Activated naive CD4-positive, alpha-beta T cell treated with anti-CD3 and anti-CD28 coated beads, Interleukin-2, amount 50 U/mL, for 72 hours (primary cell): ENCODE data around the gene UBE2O. TPM values are rescaled to one million over a fixed set of nuclear protein-coding genes. Genes with fewer than 3 reads are reported as not detected.

Experiments used
- ATAC-seq, 2 donors: fragments of 150-1000 bp; cut with Tn5 transposase; 2 replicates each; pipeline ENCODE4 v1.10.0; 2021; ENCODE audit warnings: mild to moderate bottlenecking in 2 of 2, moderate library complexity in 2 of 2
- DNase-seq, 2 donors: peaks; one replicate each; pipeline ENCODE4 v3.0.0; 2021 to 2022; ENCODE audit warnings: low spot score in 2 of 2
- H3K27ac Mint-ChIP-seq, 2 donors: one replicate each; pipeline ENCODE4 v1.8.0; 2022; ENCODE audit warnings: mild to moderate bottlenecking in 2 of 2, mixed read lengths in 2 of 2
- H3K36me3 Mint-ChIP-seq, 2 donors: one replicate each; pipeline ENCODE4 v1.8.0; 2022; ENCODE audit warnings: mixed read lengths in 2 of 2
- H3K9me3 Mint-ChIP-seq, 2 donors: one replicate each; pipeline ENCODE4 v1.8.0; 2022; ENCODE audit warnings: mixed read lengths in 2 of 2
- total RNA-seq, 2 donors: library from RNA; stranded (reverse); gene quantifications; one replicate each; pipeline ENCODE4 v1.2.3, GENCODE V29; 2022

UBE2O gene
- 10 to 100 TPM; 17.3 to 45.8 TPM for total RNA-seq

GRCh38 chr17:76452660-76453430, at the start of gene UBE2O:
TSS of gene UBE2O (minus strand) at chr17:76453152. CDS start at chr17:76453141, 11 bp downstream.
- peak; percentile 95 to 96 for ATAC-seq
- Mint-ChIP-seq H3K9me3 (no peaks in the 10 kb centered on the region), H3K36me3 (peaks cover 0 to 4% of the 10 kb centered on the region in 2 donors), H3K27ac (peak within 1 kb of the TSS; percentile 73 to 94)
- DNase-seq: peak; percentile 89 to 96

- peaks cover 0 to 5% of the 10 kb centered on the region in 2 donors for H3K36me3 Mint-ChIP-seq
- DNase-seq (no peak), ATAC-seq (no peak)
- no peaks in the 10 kb centered on the region for H3K9me3 Mint-ChIP-seq
- peak overlapping the region; percentile 68 to 92 for H3K27ac Mint-ChIP-seq
Measured at GRCh38 chr17:76501827-76502307, 48.9 kb upstream of the UBE2O start.

GRCh38 chr17:76501018-76501826, 48.3 kb upstream of the UBE2O start, which contains the start of gene RHBDF2:
TSS of gene RHBDF2 (minus strand) at chr17:76501423. CDS start at chr17:76481524, 19,899 bp downstream.
- peaks cover 0 to 5% of the 10 kb centered on the region in 2 donors for H3K36me3 Mint-ChIP-seq
- ATAC-seq: peak; percentile 84 to 93
- peak within 1 kb of the TSS; percentile 68 to 92 for H3K27ac Mint-ChIP-seq
- peak; percentile 96 to 98 for DNase-seq
- no peaks in the 10 kb centered on the region for H3K9me3 Mint-ChIP-seq

GRCh38 chr17:76500747-76501017, 47.7 kb upstream of the UBE2O start:
- Mint-ChIP-seq H3K36me3 (peaks cover 0 to 5% of the 10 kb centered on the region in 2 donors), H3K27ac (peak overlapping the region in 1 of 2 donors; percentile 92), H3K9me3 (no peaks in the 10 kb centered on the region)
- ATAC-seq: peak in 1 of 2 donors; percentile 30
- no peak for DNase-seq

GRCh38 chr17:76500074-76500746, 47.3 kb upstream of the UBE2O start:
- Mint-ChIP-seq H3K36me3 (peaks cover 0 to 5% of the 10 kb centered on the region in 2 donors), H3K9me3 (no peaks in the 10 kb centered on the region), H3K27ac (peak overlapping the region in 1 of 2 donors; percentile 92)
- ATAC-seq (no peak), DNase-seq (no peak)

- H3K27ac Mint-ChIP-seq: peak overlapping the region in 1 of 2 donors; percentile 65
- no peak for DNase-seq
Measured at GRCh38 chr17:76499267-76499667, 46.3 kb upstream of the UBE2O start.

GRCh38 chr17:76498876-76499251, 45.9 kb upstream of the UBE2O start:
- Mint-ChIP-seq H3K36me3 (peaks cover 0 to 5% of the 10 kb centered on the region in 2 donors), H3K9me3 (no peaks in the 10 kb centered on the region), H3K27ac (no peak overlapping the region)
- DNase-seq (no peak), ATAC-seq (no peak)

More at GRCh38 chr17:76499267-76499667, 46.3 kb upstream of the UBE2O start:
- no peak for ATAC-seq
- no peaks in the 10 kb centered on the region for H3K9me3 Mint-ChIP-seq
- H3K36me3 Mint-ChIP-seq: peaks cover 0 to 5% of the 10 kb centered on the region in 2 donors

- Mint-ChIP-seq H3K36me3 (peaks cover 0 to 5% of the 10 kb centered on the region in 2 donors), H3K9me3 (no peaks in the 10 kb centered on the region), H3K27ac (peak overlapping the region; percentile 29 to 68)
- DNase-seq (no peak), ATAC-seq (no peak)
Measured at GRCh38 chr17:76497979-76498875, 45.3 kb upstream of the UBE2O start.

- Mint-ChIP-seq H3K36me3 (peaks cover 0 to 5% of the 10 kb centered on the region in 2 donors), H3K27ac (peak overlapping the region in 1 of 2 donors; percentile 68), H3K9me3 (no peaks in the 10 kb centered on the region)
- ATAC-seq: no peak
- no peak for DNase-seq
Measured at GRCh38 chr17:76497699-76497978, 44.7 kb upstream of the UBE2O start.

- DNase-seq (no peak), ATAC-seq (peak in 1 of 2 donors; percentile 28)
- no peaks in the 10 kb centered on the region for H3K9me3 Mint-ChIP-seq
- peak overlapping the region; percentile 12 to 68 for H3K27ac Mint-ChIP-seq
- peaks cover 0 to 5% of the 10 kb centered on the region in 2 donors for H3K36me3 Mint-ChIP-seq
Measured at GRCh38 chr17:76496464-76496863, 43.5 kb upstream of the UBE2O start.

- Mint-ChIP-seq H3K9me3 (no peaks in the 10 kb centered on the region), H3K27ac (peak overlapping the region in 1 of 2 donors; percentile 68), H3K36me3 (peaks cover 0 to 4% of the 10 kb centered on the region in 2 donors)
- ATAC-seq (no peak), DNase-seq (no peak)
Measured at GRCh38 chr17:76495663-76496400, 42.9 kb upstream of the UBE2O start.

- H3K36me3 Mint-ChIP-seq: no peaks in the 10 kb centered on the region
- DNase-seq (no peak), ATAC-seq (peak; percentile 4 to 25)
- peak overlapping the region; percentile 94 for H3K27ac Mint-ChIP-seq
- H3K9me3 Mint-ChIP-seq: no peaks in the 10 kb centered on the region
Measured at GRCh38 chr17:76493505-76494167, 40.7 kb upstream of the UBE2O start.

- no peaks in the 10 kb centered on the region for H3K36me3 Mint-ChIP-seq
- H3K9me3 Mint-ChIP-seq: no peaks in the 10 kb centered on the region
- peak; percentile 38 to 86 for DNase-seq
- peak; percentile 71 to 84 for ATAC-seq
- peak overlapping the region; percentile 94 for H3K27ac Mint-ChIP-seq
Measured at GRCh38 chr17:76492989-76493501, 40.1 kb upstream of the UBE2O start.

GRCh38 chr17:76492123-76492988, 39.4 kb upstream of the UBE2O start:
- peaks cover 0 to 6% of the 10 kb centered on the region in 2 donors for H3K36me3 Mint-ChIP-seq
- DNase-seq (peak in 1 of 2 donors; percentile 67), ATAC-seq (peak; percentile 39 to 47)
- H3K9me3 Mint-ChIP-seq: no peaks in the 10 kb centered on the region
- H3K27ac Mint-ChIP-seq: peak overlapping the region; percentile 94
